ENCODE measurements around the gene PKP1.

PKP1 gene

DNA sequence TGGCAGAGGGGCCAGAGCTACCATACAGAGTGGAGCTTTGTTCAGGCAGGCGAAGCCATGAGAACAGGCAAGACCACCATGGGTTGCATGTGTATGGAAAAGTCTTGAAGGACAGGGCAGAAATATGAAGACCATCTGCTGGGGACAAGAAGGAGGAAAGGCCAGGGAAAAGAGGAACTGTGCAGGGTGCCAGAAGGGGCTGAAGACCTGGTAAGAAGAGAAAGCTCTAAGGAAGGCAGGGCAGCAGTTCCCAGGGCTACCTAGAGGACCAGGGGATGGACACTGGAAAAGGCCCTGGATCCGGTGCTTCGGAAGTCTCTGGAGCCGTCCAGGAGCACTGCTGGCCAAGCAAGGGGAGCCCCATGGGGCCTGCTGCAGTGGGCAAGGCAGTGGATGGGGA lies 43.4 kb downstream of the PKP1 start:
- TF ChIP-seq, protein P1, sequence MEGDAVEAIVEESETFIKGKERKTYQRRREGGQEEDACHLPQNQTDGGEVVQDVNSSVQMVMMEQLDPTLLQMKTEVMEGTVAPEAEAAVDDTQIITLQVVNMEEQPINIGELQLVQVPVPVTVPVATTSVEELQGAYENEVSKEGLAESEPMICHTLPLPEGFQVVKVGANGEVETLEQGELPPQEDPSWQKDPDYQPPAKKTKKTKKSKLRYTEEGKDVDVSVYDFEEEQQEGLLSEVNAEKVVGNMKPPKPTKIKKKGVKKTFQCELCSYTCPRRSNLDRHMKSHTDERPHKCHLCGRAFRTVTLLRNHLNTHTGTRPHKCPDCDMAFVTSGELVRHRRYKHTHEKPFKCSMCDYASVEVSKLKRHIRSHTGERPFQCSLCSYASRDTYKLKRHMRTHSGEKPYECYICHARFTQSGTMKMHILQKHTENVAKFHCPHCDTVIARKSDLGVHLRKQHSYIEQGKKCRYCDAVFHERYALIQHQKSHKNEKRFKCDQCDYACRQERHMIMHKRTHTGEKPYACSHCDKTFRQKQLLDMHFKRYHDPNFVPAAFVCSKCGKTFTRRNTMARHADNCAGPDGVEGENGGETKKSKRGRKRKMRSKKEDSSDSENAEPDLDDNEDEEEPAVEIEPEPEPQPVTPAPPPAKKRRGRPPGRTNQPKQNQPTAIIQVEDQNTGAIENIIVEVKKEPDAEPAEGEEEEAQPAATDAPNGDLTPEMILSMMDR (IDR thresholded peaks at IDR 0.05; ENCODE audit: insufficient read depth, missing control alignments): no peak
- FAIRE-seq (no peak), DNase-seq (ENCODE audit: insufficient read length, low spot score) (no peak)

DNA sequence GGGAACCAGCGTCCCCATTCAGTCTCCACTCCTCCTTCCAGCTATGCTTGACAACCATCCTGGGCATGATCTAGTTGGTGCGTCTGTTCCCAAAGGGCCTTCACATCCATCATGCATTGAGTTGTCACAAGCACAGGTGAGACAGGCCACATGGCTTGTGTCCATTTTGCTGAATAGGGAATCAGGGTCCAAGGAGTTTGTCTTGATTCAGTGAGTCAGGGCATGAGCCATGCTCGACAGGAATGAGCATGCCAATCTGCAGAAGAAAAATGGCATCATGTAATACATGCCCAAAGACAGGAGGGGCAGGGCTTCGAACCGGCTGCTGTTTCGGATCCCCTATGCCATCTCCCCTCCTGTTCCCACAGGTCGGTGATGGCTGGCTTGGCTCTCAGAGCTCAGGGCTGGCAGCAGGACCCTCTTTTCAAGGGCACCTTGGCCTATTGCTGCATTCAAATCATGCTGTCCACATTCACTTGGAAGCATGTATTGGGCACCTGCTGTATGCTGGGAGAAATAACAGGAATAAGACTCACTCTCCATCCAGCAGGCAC lies 44.5 kb downstream of the PKP1 start:
- DNase-seq (ENCODE audit: insufficient read length, low spot score) (no peak), FAIRE-seq (no peak)
- TF ChIP-seq, protein P1 (IDR thresholded peaks at IDR 0.05; ENCODE audit: insufficient read depth, missing control alignments): no peak

- DNase-seq (ENCODE audit: insufficient read length, low spot score) (no peak), FAIRE-seq (no peak)
- TF ChIP-seq, protein P1 (IDR thresholded peaks at IDR 0.05; ENCODE audit: insufficient read depth, missing control alignments): no peak
Measured at GRCh38 chr1:201328576-201328975, 45.3 kb downstream of the PKP1 start.

- TF ChIP-seq, protein P1 (IDR thresholded peaks at IDR 0.05; ENCODE audit: insufficient read depth, missing control alignments): no peak
- no peak for DNase-seq (ENCODE audit: insufficient read length, low spot score)
- no peak for FAIRE-seq
Measured at GRCh38 chr1:201329286-201329685, 46.0 kb downstream of the PKP1 start.

DNA sequence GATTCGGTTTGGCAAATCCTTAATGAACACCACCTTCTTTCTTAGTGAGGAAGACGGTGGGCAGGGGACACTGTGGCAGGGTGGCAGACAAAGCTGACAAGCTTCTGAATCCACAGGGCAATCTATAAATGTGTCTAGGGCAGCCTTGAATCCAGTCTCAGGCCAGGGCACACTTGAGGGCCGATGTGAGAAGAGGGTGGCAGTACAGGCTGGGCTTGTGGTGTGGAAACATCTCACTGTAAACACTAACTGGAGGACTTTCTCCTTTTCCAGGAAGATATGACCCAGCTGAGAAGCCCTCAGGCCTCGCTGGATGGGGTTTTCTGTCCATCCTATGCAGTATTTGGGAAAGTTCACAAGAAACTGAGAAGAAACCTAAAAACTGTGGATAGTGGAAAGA lies 46.5 kb downstream of the PKP1 start:
- FAIRE-seq: no peak
- TF ChIP-seq, protein P1 (IDR thresholded peaks at IDR 0.05; ENCODE audit: insufficient read depth, missing control alignments): no peak
- no peak for DNase-seq (ENCODE audit: insufficient read length, low spot score)

DNA sequence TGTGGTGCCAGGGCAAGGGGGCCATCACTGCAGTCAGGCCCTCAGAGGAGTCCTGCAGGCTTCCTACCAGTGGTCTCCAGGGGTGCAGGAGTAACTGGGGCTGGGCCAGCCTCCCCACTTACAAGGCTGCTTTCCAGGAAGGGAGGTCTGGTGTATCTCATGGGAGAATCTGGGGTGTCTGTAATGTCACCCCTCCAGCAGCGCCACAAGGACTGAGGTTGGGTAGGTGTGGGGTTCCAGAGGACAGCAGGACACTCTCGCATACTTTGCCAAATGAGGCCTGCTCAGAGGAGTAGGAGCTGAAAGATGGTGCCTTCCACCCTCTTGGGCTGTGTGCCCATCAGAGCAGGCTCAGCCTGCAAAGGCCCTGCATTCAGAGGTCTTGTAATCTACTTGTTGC lies 47.2 kb downstream of the PKP1 start:
- FAIRE-seq (no peak), DNase-seq (ENCODE audit: insufficient read length, low spot score) (no peak)

GRCh38 chr1:201331166-201331565 lies 47.9 kb downstream of the PKP1 start:
- DNase-seq (ENCODE audit: insufficient read length, low spot score) (no peak), FAIRE-seq (no peak)
- TF ChIP-seq, protein P1 (IDR thresholded peaks at IDR 0.05; ENCODE audit: insufficient read depth, missing control alignments): no peak

More for the DNA sequence above, 47.2 kb downstream of the PKP1 start:
- TF ChIP-seq, protein P1 (IDR thresholded peaks at IDR 0.05; ENCODE audit: insufficient read depth, missing control alignments): no peak

Data from D721Med (cell line).